Heart left ventricle (tissue), 13 donors: ENCODE results near the gene NUDT1.

Experiments
- CTCF ChIP-seq, 12 donors: fragments of 200-600 bp; sonication (generic) in 4 of 12; IDR thresholded peaks; one replicate each; pipeline versions ENCODE4 v1.5.0 to v1.8.0; 2018 to 2022; ENCODE audit warnings: antibody characterized with exemption in 12 of 12, mild to moderate bottlenecking in 5 of 12
- POLR2A ChIP-seq, 2 donors: fragments of 450-650 bp; IDR thresholded peaks; one replicate each; pipeline ENCODE4 v1.6.1; 2017; ENCODE audit warnings: antibody characterized with exemption in 2 of 2, mild to moderate bottlenecking in 2 of 2, moderate library complexity in 2 of 2
- donor health status: ischemic (EF 13 %, LVEDD 7.1; RV severe dilation, severe dysfunction).
- donor health status: DM: no; HTN: yes; CAD: no.
- donor health status: DM: no; HTN: no; CAD: no.
- donor health status: ischemic (EF 25% LVEDD 6.9; RV normal size, moderate dysfunction).
- donor health status: ischemic (EF 25% LVEDD 5.7; RV mildly dilated, moderate dysfunction).
- donor health status: ischemic (EF 35%, LVEDD 5.7; RV mildly dilated, moderate dysfunction).
- donor health status: nonischemic (EF 11% LVEDD 7.7; RV severe dilation, severe dysfunction).
- donor health status: DM: yes; HTN: yes; CAD: no.
- donor health status: PGD.
- donor health status: ischemic (EF 29% LVEDD 5.4; RV normal size, mild dysfunction).
- donor health status: nonischemic (EF 23%, LVEDD 6.1; RV moderate dilation, normal function).

DNA sequence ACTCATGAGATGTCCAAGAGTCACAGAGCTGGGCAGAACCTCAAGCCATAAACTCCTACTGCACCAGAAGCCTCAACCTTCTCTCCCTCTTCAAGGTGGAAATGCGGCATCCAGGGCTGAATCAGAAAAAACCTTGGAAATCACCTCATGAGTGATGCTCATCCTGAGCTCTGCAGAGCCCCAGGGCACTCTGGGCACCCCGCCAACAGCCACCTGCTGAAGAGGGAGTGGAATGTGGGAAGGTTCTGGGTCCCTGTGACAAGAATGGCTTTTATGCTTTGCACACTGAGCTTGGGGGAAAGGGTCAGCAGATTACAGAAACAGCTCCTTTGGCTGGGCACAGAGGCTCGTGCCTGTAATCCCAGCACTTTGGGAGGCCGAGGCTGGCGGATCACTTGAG, 18.8 kb downstream of the NUDT1 start:
- no peak for TF ChIP-seq CTCF (IDR thresholded peaks at IDR 0.05)
- no peak for TF ChIP-seq POLR2A (IDR thresholded peaks at IDR 0.05)
